AG10803 (cell line): Measurements from ENCODE around the gene SPAG8.

Experiments used
- DNase-seq: peaks from one replicate; pipeline ENCODE4 v3.0.0; 2010; ENCODE audit warnings: low read depth
- H3K4me3 ChIP-seq: 2 replicates; pipeline ENCODE4 v1.5.1; 2011; ENCODE audit warnings: mild to moderate bottlenecking, low read length, control low read depth
- CTCF ChIP-seq: conservative IDR thresholded peaks from 2 replicates; pipeline ENCODE4 v1.5.1; 2011; ENCODE audit warnings: mild to moderate bottlenecking, low read length, control low read depth, inconsistent platforms

SPAG8 gene

DNA sequence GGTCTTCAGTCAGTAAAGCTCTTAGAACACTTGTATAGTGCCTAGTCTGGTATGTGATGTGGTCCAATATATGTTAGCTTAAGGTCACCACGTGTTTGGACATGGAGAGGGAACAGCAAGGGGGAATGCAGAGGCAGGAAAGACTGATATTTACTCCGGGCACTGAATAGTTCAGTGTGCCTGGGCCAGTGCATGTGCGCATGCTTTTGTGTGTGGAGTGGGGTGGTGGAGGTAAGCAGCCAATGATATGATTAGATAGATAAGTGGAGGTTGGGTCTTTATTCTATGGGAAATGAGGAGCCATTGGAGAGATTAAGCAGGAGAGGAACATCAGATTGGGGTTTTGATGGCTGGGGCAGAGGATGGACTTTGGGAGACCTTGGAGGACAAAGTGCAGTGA, 44.1 kb upstream of the SPAG8 start:
- no peak for TF ChIP-seq CTCF
- H3K4me3 ChIP-seq, result no peak overlapping the region
- no peak for DNase-seq

DNA sequence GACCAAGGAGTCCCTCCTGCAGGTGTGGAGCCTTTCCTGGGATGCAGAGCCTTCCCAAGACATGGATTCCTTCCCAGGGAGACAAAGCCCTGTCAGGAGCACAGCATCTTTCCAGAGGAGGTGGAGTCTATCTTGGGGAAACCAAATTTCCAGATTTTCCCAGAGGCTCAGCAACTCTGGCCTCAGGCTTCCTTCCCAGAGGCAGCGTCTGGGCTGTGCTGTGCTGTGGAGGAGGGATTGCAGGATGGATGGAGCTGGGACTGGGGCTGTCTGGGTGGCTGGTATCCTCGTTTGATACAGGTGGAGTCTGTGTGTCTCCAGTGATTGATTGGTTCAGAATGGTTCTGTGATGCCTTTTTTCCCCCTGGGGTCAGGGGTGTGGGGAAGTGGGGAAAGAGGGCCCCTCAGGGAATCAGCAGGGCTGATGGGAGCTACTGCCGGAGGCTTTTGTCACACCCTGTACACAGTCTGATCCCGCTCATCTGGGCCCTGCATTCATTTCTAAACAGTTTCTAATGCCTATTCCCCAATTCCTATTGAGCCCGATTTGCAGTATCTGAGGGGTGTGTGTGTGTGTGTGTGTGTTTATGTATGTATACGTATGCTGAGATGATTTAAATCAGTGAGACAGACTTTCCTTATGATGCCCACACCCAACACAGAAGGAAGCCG, 42.2 kb upstream of the SPAG8 start:
- DNase-seq, result no peak
- H3K4me3 ChIP-seq, result no peak overlapping the region
- no peak for TF ChIP-seq CTCF

GRCh38 chr9:35852876-35853865, 41.1 kb upstream of the SPAG8 start:
- no peak overlapping the region for H3K4me3 ChIP-seq
- no peak for DNase-seq
- TF ChIP-seq CTCF, result no peak

DNA sequence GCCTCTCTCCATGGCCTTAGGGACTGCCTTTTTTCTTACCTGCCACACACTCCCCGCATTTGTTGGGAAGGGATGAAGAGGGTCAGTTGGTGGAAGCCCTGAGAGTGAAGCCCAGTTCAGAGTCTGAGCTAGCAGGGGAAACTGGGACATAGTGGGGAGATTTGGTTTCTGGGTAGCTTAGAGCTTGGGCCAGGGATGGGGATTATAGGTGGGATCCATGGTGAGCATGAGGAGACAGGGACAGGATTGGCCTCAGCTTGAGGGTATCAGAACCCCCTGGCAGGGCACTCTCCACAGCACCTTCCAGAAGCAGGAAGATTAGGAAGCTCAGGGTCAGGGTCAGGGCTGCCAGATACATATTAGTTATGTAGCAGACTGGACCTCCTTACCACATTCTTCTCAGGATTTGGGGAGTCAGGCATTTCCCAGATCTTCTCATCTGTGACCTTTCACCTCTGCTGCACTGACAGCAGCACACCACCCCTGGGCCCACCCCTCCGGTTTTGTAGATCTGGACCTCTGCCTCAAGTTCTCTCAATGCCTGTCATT, 40.3 kb upstream of the SPAG8 start:
- H3K4me3 ChIP-seq, result no peak overlapping the region
- no peak for TF ChIP-seq CTCF
- DNase-seq, result no peak

DNA sequence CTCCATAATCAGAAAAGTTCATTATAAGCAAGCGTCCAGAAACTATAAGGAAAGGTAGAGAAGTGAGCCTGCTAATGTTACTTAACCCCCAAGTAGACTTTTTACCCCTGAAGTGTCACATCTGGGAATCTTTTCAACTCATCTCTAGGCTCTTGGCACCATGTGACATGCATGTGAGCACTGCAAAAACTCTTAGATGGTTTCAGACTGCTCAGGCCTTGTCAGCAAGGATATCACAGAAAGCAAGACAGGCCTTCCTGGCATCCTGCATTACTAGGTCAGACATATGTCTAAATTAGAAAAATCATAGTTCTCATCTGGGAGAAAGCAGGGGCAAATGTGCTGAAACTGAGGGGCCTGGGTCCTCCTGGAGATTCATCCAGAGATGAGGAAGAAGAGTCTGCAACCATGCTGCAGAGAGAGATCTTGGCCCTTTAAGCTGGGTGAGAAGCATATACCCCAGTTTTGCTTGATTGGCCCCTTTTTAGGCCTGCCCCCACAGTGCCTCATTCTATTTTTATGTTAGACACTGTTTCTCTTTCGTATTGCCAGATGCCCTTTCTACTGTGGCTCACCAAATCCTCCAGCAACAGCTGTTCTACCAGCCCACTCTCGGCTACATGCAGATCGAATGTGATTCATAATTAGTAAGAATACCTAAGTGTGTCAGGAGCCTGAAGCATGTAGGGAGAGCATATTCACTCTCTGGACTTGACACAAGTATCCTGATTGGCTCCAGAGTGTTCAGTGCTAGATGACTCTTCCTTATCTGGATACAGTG, 35.9 kb upstream of the SPAG8 start:
- H3K4me3 ChIP-seq, result no peak overlapping the region
- peak; percentile 89 for DNase-seq
- TF ChIP-seq CTCF, result no peak

- no peak overlapping the region for H3K4me3 ChIP-seq
- no peak for TF ChIP-seq CTCF
- DNase-seq, result no peak
These were observed 34.0 kb upstream of the SPAG8 start for GRCh38 chr9:35845824-35846771.
